GM18508 (cell line): ENCODE measurements around the gene TMEM235.

ENCODE experiments used
- ATAC-seq: cut with Tn5 transposase; IDR thresholded peaks from one replicate; pipeline ENCODE4 v1.9.1; 2021; ENCODE audit warnings: moderate number of reproducible peaks; ENCODE audit not compliant: insufficient read depth, unreplicated experiment

TMEM235 gene

GRCh38 chr17:78230996-78231935 lies at the start of gene TMEM235:
Gene TMEM235, plus strand, starts transcription at chr17:78231631. Its CDS starts 393 bp downstream, at chr17:78232024.
- no peak for ATAC-seq

GRCh38 chr17:78182504-78182903 lies 48.9 kb upstream of the TMEM235 start:
- no peak for ATAC-seq

GRCh38 chr17:78183916-78184315 lies 47.5 kb upstream of the TMEM235 start:
- no peak for ATAC-seq

- no peak for ATAC-seq
Observed at GRCh38 chr17:78184351-78184750, 47.1 kb upstream of the TMEM235 start.

- ATAC-seq, result no peak
Observed at GRCh38 chr17:78184868-78185267, 46.6 kb upstream of the TMEM235 start.

GRCh38 chr17:78185981-78186691 lies 45.3 kb upstream of the TMEM235 start:
- no peak for ATAC-seq

GRCh38 chr17:78186692-78187595 lies 44.5 kb upstream of the TMEM235 start, which contains the start of the genes AFMID and TK1:
Gene AFMID, plus strand, starts transcription at chr17:78187362. Its CDS starts 9 bp downstream, at chr17:78187371.
Gene TK1, minus strand, starts transcription at chr17:78187052. Its CDS starts 58 bp downstream, at chr17:78186994.
- ATAC-seq, result peak; percentile 52

- ATAC-seq, result no peak
Observed at GRCh38 chr17:78196716-78197115, 34.7 kb upstream of the TMEM235 start.

GRCh38 chr17:78197147-78197832 lies 34.1 kb upstream of the TMEM235 start:
- no peak for ATAC-seq

GRCh38 chr17:78200451-78200850 lies 31.0 kb upstream of the TMEM235 start:
- ATAC-seq, result no peak

GRCh38 chr17:78202666-78203065 lies 28.8 kb upstream of the TMEM235 start:
- no peak for ATAC-seq

- ATAC-seq, result no peak
Observed at GRCh38 chr17:78204387-78205123, 26.9 kb upstream of the TMEM235 start.

- no peak for ATAC-seq
Observed at GRCh38 chr17:78205124-78205775, 26.2 kb upstream of the TMEM235 start.

GRCh38 chr17:78206298-78206697 lies 25.1 kb upstream of the TMEM235 start:
- no peak for ATAC-seq

- no peak for ATAC-seq
Observed at GRCh38 chr17:78208486-78208885, 22.9 kb upstream of the TMEM235 start.

- no peak for ATAC-seq
Observed at GRCh38 chr17:78210111-78210510, 21.3 kb upstream of the TMEM235 start.

GRCh38 chr17:78211032-78211431 lies 20.4 kb upstream of the TMEM235 start:
- no peak for ATAC-seq

GRCh38 chr17:78214016-78214705 lies 17.3 kb upstream of the TMEM235 start, which contains the start of gene BIRC5:
Gene BIRC5, plus strand, starts transcription at chr17:78214253. Its CDS starts 64 bp downstream, at chr17:78214317.
- ATAC-seq, result no peak
